ENCODE measurements around the gene ZNF654. TPM values are rescaled to one million over a fixed set of nuclear protein-coding genes. Genes with fewer than 3 reads are reported as not detected.
"Not testable (repeated sequence)": the region's sequence is repeated elsewhere in the genome, so short reads cannot be mapped to it uniquely, and the experiment has no call there.

ZNF654 gene
- total and polyA plus RNA-seq, 9 of the 15 experiments (the other 6 are each of a cell fraction or from before 2014, with no cell fraction given), result 2.4 to 8.6 (median 5.1) TPM

- CTCF ChIA-PET (ENCODE audit: low intra/inter-chr PET ratio), result no interaction called here
- 13% methylated on average over 2 of the region's 2 CpGs for WGBS (ENCODE audit: insufficient coverage, low coverage, missing lambda C conversion rate)
- POLR2A ChIA-PET, result no interaction called here
These were observed 45.5 kb upstream of the ZNF654 start for GRCh38 chr3:88013592-88013991.

GRCh38 chr3:88015656-88016055, 43.4 kb upstream of the ZNF654 start:
- DNase-seq (ENCODE audit: extremely low read depth in 1 of 4, low spot score in 3 of 4); H3K4me2 ChIP-seq (ENCODE audit: insufficient read depth, low read length); H3K4me1 ChIP-seq (replicated peaks in 1 of 2; ENCODE audit: control insufficient read depth in 2 of 2, insufficient read depth in 2 of 2, low read length in 2 of 2); H4K20me1 ChIP-seq (replicated peaks; ENCODE audit: control insufficient read depth, insufficient read depth, low read length); H3K9ac ChIP-seq (ENCODE audit: insufficient read depth in 1 of 2, low read depth in 2 of 2, low read length in 2 of 2); CTCF ChIA-PET (ENCODE audit: low intra/inter-chr PET ratio); H3K27ac ChIP-seq (ENCODE audit: extremely low read depth, low read depth, low read length); ATAC-seq; BruUV-seq (replicated peaks); FAIRE-seq; POLR2A ChIA-PET; H3K4me3 ChIP-seq; H3K36me3 ChIP-seq (ENCODE audit: control insufficient read depth, insufficient read depth, low read length); H3K9me3 ChIP-seq (replicated peaks; ENCODE audit: control insufficient read depth, insufficient read depth, low read depth, low read length); H3K27me3 ChIP-seq (ENCODE audit: control insufficient read depth in 2 of 2, insufficient read depth in 2 of 2, low read length in 2 of 2); H3K79me2 ChIP-seq (ENCODE audit: control insufficient read depth, insufficient read depth, low read length); H2AFZ ChIP-seq (ENCODE audit: low read depth, low read length); intact Hi-C loops (cut with micrococcal nuclease); H3K9me1 ChIP-seq (ENCODE audit: control insufficient read depth, insufficient read depth, low read length): not testable (repeated sequence)
- in situ Hi-C loops (cut with MboI), result loop anchor here (25.0 kb wide), 1 partner anchor 703 kb away; no protein-coding TSS in a partner anchor
- 73% methylated on average over 3 of the region's 35 CpGs for WGBS (ENCODE audit: insufficient coverage, low coverage, missing lambda C conversion rate)

More at GRCh38 chr3:88013592-88013991, 45.5 kb upstream of the ZNF654 start:
- in situ Hi-C loops (cut with MboI) (loop anchor here (25.0 kb wide), 1 partner anchor 701 kb away; no protein-coding TSS in a partner anchor), intact Hi-C loops (cut with micrococcal nuclease) (no loop called here)
- H3K4me2 ChIP-seq (ENCODE audit: insufficient read depth, low read length), result no peak overlapping the region
- no peaks in the 10 kb centered on the region for H3K27me3 ChIP-seq (ENCODE audit: control insufficient read depth in 2 of 2, insufficient read depth in 2 of 2, low read length in 2 of 2)
- FAIRE-seq (no peak), ATAC-seq (no peak), DNase-seq (ENCODE audit: extremely low read depth in 1 of 4, low spot score in 3 of 4) (no peak)
- no peaks in the 10 kb centered on the region for H3K4me1 ChIP-seq (replicated peaks in 1 of 2; ENCODE audit: control insufficient read depth in 2 of 2, insufficient read depth in 2 of 2, low read length in 2 of 2)
- no peak for TF ChIP-seq HNRNPH1 (optimal IDR thresholded peaks at IDR 0.05; ENCODE audit: low read depth, low read length)
- no peak for TF ChIP-seq CTBP1 (IDR thresholded peaks at IDR 0.05; ENCODE audit: borderline replicate concordance)
- TF ChIP-seq CBFA2T2 (conservative IDR thresholded peaks at IDR 0.05), result no peak
- no peak for TF ChIP-seq ELF2 (CRISPR knock-in tag; IDR thresholded peaks at IDR 0.05)
- TF ChIP-seq ZFP1 (CRISPR knock-in tag; IDR thresholded peaks at IDR 0.05), result no peak
- TF ChIP-seq NFATC3 (IDR thresholded peaks at IDR 0.05), result no peak
- no peak for TF ChIP-seq POLR2AphosphoS5 (IDR thresholded peaks at IDR 0.05; ENCODE audit: control insufficient read depth, insufficient read depth, low read depth, low read length)
- no peak for TF ChIP-seq MCM7 (IDR thresholded peaks at IDR 0.05)
- no peak for TF ChIP-seq PHTF2 (CRISPR knock-in tag; IDR thresholded peaks at IDR 0.05)
- no peaks in the 10 kb centered on the region for H3K79me2 ChIP-seq (ENCODE audit: control insufficient read depth, insufficient read depth, low read length)
- no peak overlapping the region for H2AFZ ChIP-seq (ENCODE audit: low read depth, low read length)
- BruUV-seq (replicated peaks), result no TSS peak
- H3K4me3 ChIP-seq, result no peak overlapping the region
- no peaks in the 10 kb centered on the region for H4K20me1 ChIP-seq (replicated peaks; ENCODE audit: control insufficient read depth, insufficient read depth, low read length)
- no peak overlapping the region for H3K9ac ChIP-seq (ENCODE audit: insufficient read depth in 1 of 2, low read depth in 2 of 2, low read length in 2 of 2)
- H3K27ac ChIP-seq (ENCODE audit: extremely low read depth, low read depth, low read length), result no peak overlapping the region
- H3K9me3 ChIP-seq (replicated peaks; ENCODE audit: control insufficient read depth, insufficient read depth, low read depth, low read length), result no peaks in the 10 kb centered on the region
- H3K9me1 ChIP-seq (ENCODE audit: control insufficient read depth, insufficient read depth, low read length), result no peaks in the 10 kb centered on the region
- H3K36me3 ChIP-seq (ENCODE audit: control insufficient read depth, insufficient read depth, low read length), result no peaks in the 10 kb centered on the region

Measured in K562 (cell line).